ENCODE results near the gene MPHOSPH10. TPM values are rescaled to one million over a fixed set of nuclear protein-coding genes. Genes with fewer than 3 reads are reported as not detected.

Gene MPHOSPH10
- total and polyA plus RNA-seq, 4 experiments from 2014 or later, result 13.4 to 54.2 (median 41.3) TPM

DNA sequence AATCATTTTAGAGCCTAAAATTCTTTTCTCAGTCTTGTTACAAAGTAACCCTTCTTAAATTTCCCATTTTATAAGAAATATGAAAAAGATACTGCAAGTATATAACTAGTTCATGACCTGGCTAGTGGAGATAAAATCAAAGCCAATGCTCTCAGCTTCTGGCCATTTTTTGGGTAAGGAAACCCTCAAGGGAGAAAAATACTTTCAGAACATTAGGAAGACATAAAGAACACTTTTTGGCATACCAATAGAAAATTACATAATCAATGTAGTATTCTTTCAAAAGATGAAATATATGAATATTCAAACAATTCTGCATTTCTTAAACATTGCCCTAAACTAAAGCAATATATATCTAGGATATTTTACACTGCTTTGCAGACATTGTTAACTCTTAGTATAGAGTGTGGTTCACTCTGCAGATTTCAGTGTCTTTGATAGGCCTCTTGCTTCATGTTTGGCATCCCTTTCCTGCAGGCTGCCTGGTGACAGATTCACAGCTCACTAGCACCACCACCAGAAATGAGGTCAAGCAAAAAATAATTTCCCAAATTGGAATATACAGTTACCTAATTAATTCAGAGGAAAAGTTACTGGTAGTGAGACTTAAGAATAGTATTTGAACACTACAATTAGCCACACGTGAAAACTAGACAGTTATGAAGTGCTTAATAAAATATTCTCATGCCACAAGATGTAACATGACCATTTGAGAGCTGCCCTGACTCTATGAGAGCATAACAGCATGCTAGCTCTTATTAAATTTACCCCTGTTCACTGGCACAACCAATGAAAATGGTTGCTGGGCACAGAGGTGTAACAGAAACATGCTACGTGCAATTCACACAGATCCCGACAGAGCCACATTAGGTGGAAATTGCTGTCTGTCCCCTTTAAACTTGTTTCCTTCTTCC, 60.5 kb downstream of the MPHOSPH10 start:
- intact Hi-C loops (cut with micrococcal nuclease), result no loop called here
- no peak overlapping the region for H3K4me3 ChIP-seq (ENCODE audit: low read length in 2 of 2)
- Mint-ChIP-seq H3K36me3 (peaks cover 3 to 12% of the 10 kb centered on the region in 2 donors), H3K27ac (no peak overlapping the region), H3K4me1 (no peaks in the 10 kb centered on the region), H3K9me3 (peaks cover 0 to 6% (median 0%) of the 10 kb centered on the region in 8 donors), H3K27me3 (no peaks in the 10 kb centered on the region), H3K4me3 (no peak overlapping the region)
- DNase-seq, result no peak
- no peaks in the 10 kb centered on the region for H3K36me3 ChIP-seq (ENCODE audit: insufficient read depth, low read length)
- no peaks in the 10 kb centered on the region for H3K4me1 ChIP-seq (ENCODE audit: insufficient read depth, low read length)
- no peak overlapping the region for H3K27ac ChIP-seq (ENCODE audit: low read depth, low read length)
- no peaks in the 10 kb centered on the region for H3K27me3 ChIP-seq (ENCODE audit: insufficient read depth, low read length)
- POLR2A ChIA-PET (ENCODE audit: partially characterized antibody), result no interaction called here
- H3K9me3 ChIP-seq (ENCODE audit: control insufficient read depth in 1 of 2, low read length in 2 of 2), result no peaks in the 10 kb centered on the region
- CTCF ChIA-PET (ENCODE audit: partially characterized antibody), result interaction anchor here (0.7 kb wide), 1 partner anchor 34 kb away, joined by 3 read pairs; no protein-coding TSS in a partner anchor

- Mint-ChIP-seq H3K4me1 (no peaks in the 10 kb centered on the region), H3K27ac (no peak overlapping the region), H3K9me3 (peaks cover 0 to 6% (median 0%) of the 10 kb centered on the region in 8 donors), H3K4me3 (no peak overlapping the region), H3K27me3 (no peaks in the 10 kb centered on the region), H3K36me3 (peaks cover 8 to 18% of the 10 kb centered on the region in 2 donors)
- Histone ChIP-seq H3K36me3 (ENCODE audit: insufficient read depth, low read length) (no peaks in the 10 kb centered on the region), H3K27me3 (ENCODE audit: insufficient read depth, low read length) (no peaks in the 10 kb centered on the region), H3K4me1 (ENCODE audit: insufficient read depth, low read length) (no peaks in the 10 kb centered on the region), H3K27ac (ENCODE audit: low read depth, low read length) (no peak overlapping the region), H3K9me3 (ENCODE audit: control insufficient read depth in 1 of 2, low read length in 2 of 2) (no peaks in the 10 kb centered on the region), H3K4me3 (ENCODE audit: low read length in 2 of 2) (no peak overlapping the region)
- POLR2A ChIA-PET (ENCODE audit: partially characterized antibody), result no interaction called here
- intact Hi-C loops (cut with micrococcal nuclease), result no loop called here
- DNase-seq, result no peak
- CTCF ChIA-PET (ENCODE audit: partially characterized antibody), result interaction anchor here (0.7 kb wide), 1 partner anchor 35 kb away, joined by 3 read pairs; no protein-coding TSS in a partner anchor
Observed at GRCh38 chr2:71191570-71191943, 61.1 kb downstream of the MPHOSPH10 start.

Other genes starting within 250 kb of the MPHOSPH10 start
- gene VAX2, start 230.1 kb upstream of the MPHOSPH10 start, total RNA-seq, result not detected
- gene VAX2, start 230.1 kb upstream of the MPHOSPH10 start, polyA plus RNA-seq, result not detected
- not detected for gene ATP6V1B1, start 194.7 kb upstream of the MPHOSPH10 start, total RNA-seq
- gene ATP6V1B1, start 194.7 kb upstream of the MPHOSPH10 start, polyA plus RNA-seq, result not detected
- under 1 TPM in 1 of 2 experiments, not detected in 1; 0.20 TPM for gene ANKRD53, start 152.0 kb upstream of the MPHOSPH10 start, total RNA-seq
- not detected for gene ANKRD53, start 152.0 kb upstream of the MPHOSPH10 start, polyA plus RNA-seq
- 10 to 100 TPM; 61.1 to 70.0 TPM for gene TEX261, start 135.8 kb upstream of the MPHOSPH10 start, total RNA-seq
- 10 to 100 TPM; 39.6 to 43.0 TPM for gene TEX261, start 135.8 kb upstream of the MPHOSPH10 start, polyA plus RNA-seq
- gene NAGK, start 62.0 kb upstream of the MPHOSPH10 start, total RNA-seq, result 100 to 1,000 TPM; 161 to 167 TPM
- gene NAGK, start 62.0 kb upstream of the MPHOSPH10 start, polyA plus RNA-seq, result 10 to 100 TPM; 73.8 to 82.4 TPM
- gene MCEE, start 405 bp upstream of the MPHOSPH10 start, total RNA-seq, result 10 to 100 TPM; 27.1 to 30.0 TPM
- gene MCEE, start 405 bp upstream of the MPHOSPH10 start, polyA plus RNA-seq, result 10 to 100 TPM; 20.7 to 24.7 TPM
- gene PAIP2B, start 96.5 kb downstream of the MPHOSPH10 start, total RNA-seq, result 10 to 100 TPM in 1 of 2 experiments, 1 to 10 TPM in 1; 9.9 to 11.0 TPM
- gene PAIP2B, start 96.5 kb downstream of the MPHOSPH10 start, polyA plus RNA-seq, result 1 to 10 TPM; 1.7 TPM
- 100 to 1,000 TPM; 167 TPM for gene ZNF638, start 201.1 kb downstream of the MPHOSPH10 start, total RNA-seq
- 10 to 100 TPM; 19.8 to 53.4 TPM for gene ZNF638, start 201.1 kb downstream of the MPHOSPH10 start, polyA plus RNA-seq